ENCODE data around the gene CORO6. TPM values are rescaled to one million over a fixed set of nuclear protein-coding genes. Genes with fewer than 3 reads are reported as not detected.

Gene CORO6
- total and polyA plus RNA-seq, 2 experiments from 2014 or later, result 3.7 to 6.5 TPM

DNA sequence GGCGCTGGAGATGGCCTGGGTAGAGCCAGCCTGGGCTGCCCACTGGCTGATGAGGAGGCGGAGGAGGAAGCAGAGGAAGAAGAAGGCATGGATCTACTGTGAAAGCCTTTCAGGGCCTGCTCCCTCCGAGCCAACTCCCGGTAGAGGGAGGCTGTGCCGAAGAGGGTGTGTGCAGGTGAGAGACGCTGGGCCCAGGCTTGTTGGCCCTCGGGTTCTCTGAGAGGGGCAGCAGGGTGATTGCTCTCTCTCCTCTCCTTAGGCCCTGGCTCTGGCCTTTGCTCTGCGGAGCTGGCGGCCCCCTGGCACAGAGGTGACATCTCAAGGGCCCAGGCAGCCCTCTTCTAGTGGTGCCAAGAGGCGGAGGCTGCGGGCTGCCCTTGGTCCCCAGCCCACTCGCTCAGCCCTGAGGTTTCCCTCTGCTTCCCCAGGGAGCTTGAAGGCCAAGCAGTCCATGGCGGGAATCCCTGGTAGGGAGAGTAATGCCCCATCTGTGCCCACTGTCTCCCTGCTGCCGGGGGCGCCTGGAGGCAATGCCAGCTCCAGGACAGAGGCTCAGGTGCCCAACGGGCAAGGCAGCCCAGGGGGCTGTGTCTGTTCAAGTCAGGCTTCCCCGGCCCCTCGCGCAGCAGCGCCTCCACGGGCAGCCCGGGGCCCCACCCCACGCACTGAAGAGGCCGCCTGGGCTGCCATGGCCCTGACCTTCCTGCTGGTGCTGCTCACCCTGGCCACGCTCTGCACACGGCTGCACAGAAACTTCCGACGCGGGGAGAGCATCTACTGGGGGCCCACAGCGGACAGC lies 50.6 kb downstream of the CORO6 start:
- Histone ChIP-seq H3K4me2 (ENCODE audit: unreplicated experiment) (no peak overlapping the region), H3K79me2 (ENCODE audit: insufficient read depth) (no peaks in the 10 kb centered on the region), H4K20me1 (ENCODE audit: insufficient read depth) (no peaks in the 10 kb centered on the region), H3K27me3 (replicated peaks; ENCODE audit: insufficient read depth) (no peaks in the 10 kb centered on the region), H3F3A (ENCODE audit: insufficient read depth) (peaks cover 5% of the 10 kb centered on the region; the same call in 1 of the 2 replicates), H2AFZ (peak overlapping the region; percentile 17; the same call in 1 of the 2 replicates), H3K27ac (no peak overlapping the region), H3K4me1 (ENCODE audit: insufficient read depth) (peaks cover 8% of the 10 kb centered on the region; the same call in 1 of the 2 replicates), H3K9me2 (ENCODE audit: insufficient read depth) (no peaks in the 10 kb centered on the region), H3K9me3 (ENCODE audit: low read depth) (no peaks in the 10 kb centered on the region), H3K36me3 (ENCODE audit: low read depth) (peaks cover 5% of the 10 kb centered on the region; the same call in 1 of the 2 replicates), H3K4me3 (peak overlapping the region; percentile 33), H3K9ac (peak overlapping the region; percentile 51)
- in situ Hi-C loops (cut with MboI), result loop anchor here (25.0 kb wide), 1 partner anchor 110 kb away; no protein-coding TSS in a partner anchor
- TF ChIP-seq EZH2phosphoT487 (IDR thresholded peaks at IDR 0.05; ENCODE audit: insufficient read depth, low read depth) (no peak), EZH2 (IDR thresholded peaks at IDR 0.05; ENCODE audit: insufficient read depth, poor library complexity, severe bottlenecking) (no peak)
- peak; percentile 56 for DNase-seq
- 51 to 69% methylated on average over 24 to 29 of the region's 30 CpGs for WGBS, 2 experiments (ENCODE audit: low coverage in 1 of 2, low lambda C conversion rate in 2 of 2, missing lambda C conversion rate in 2 of 2)

DNA sequence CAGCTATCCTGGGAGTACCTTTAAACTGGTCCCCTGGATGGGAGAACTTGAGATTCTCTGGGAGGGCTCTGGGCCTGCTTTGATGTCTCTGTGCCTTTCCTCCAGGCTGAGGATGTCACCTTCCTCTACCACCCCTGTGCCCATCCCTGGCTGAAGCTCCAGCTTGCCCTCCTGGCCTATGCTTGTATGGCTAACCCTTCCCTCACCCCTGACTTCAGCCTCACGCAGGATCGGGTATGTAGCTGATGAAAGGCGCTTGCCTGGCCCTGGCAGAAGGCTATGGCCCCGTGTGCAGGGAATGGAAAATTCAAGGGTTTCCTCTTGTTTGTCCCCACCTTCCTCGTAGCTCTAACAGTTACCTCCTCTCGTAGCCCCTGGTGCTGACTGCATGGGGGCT lies 51.2 kb downstream of the CORO6 start:
- H3K27ac ChIP-seq, result no peak overlapping the region
- no peak for TF ChIP-seq EZH2phosphoT487 (IDR thresholded peaks at IDR 0.05; ENCODE audit: insufficient read depth, low read depth)
- no peak for TF ChIP-seq EZH2 (IDR thresholded peaks at IDR 0.05; ENCODE audit: insufficient read depth, poor library complexity, severe bottlenecking)
- WGBS, 2 experiments (ENCODE audit: low coverage in 1 of 2, low lambda C conversion rate in 2 of 2, missing lambda C conversion rate in 2 of 2), result 94 to 95% methylated on average over 6 of the region's 6 CpGs
- H3K9ac ChIP-seq, result no peak overlapping the region
- peaks cover 5% of the 10 kb centered on the region; the same call in 1 of the 2 replicates for H3K36me3 ChIP-seq (ENCODE audit: low read depth)
- H2AFZ ChIP-seq, result no peak overlapping the region
- H4K20me1 ChIP-seq (ENCODE audit: insufficient read depth), result no peaks in the 10 kb centered on the region
- no peaks in the 10 kb centered on the region for H3K79me2 ChIP-seq (ENCODE audit: insufficient read depth)
- in situ Hi-C loops (cut with MboI), result loop anchor here (25.0 kb wide), 1 partner anchor 109 kb away; no protein-coding TSS in a partner anchor
- no peaks in the 10 kb centered on the region for H3K9me3 ChIP-seq (ENCODE audit: low read depth)
- H3K9me2 ChIP-seq (ENCODE audit: insufficient read depth), result no peaks in the 10 kb centered on the region
- peaks cover 5% of the 10 kb centered on the region; the same call in 1 of the 2 replicates for H3F3A ChIP-seq (ENCODE audit: insufficient read depth)
- H3K4me2 ChIP-seq (ENCODE audit: unreplicated experiment), result no peak overlapping the region
- peaks cover 8% of the 10 kb centered on the region; the same call in 1 of the 2 replicates for H3K4me1 ChIP-seq (ENCODE audit: insufficient read depth)
- DNase-seq, result no peak
- H3K27me3 ChIP-seq (replicated peaks; ENCODE audit: insufficient read depth), result no peaks in the 10 kb centered on the region
- no peak overlapping the region for H3K4me3 ChIP-seq

DNA sequence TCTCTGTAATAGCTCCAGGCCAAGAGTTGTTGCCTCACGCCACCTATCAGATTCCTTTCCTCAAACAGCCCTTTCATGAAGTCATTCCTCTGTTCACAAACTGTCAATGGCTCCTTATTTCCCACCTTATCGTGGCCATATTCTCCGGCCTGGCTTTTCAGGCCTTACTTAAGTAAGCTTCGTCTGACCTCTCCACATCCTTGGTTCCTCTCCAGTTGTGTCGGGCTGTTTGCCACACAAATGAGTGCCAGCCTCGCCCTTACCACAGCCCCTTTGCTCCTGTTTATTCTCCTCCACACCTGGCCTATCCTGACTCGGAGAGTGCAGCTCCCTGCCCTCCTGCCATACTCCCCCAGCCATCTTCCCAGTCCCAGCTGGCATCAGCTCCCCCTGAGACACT lies 52.2 kb downstream of the CORO6 start:
- no peak overlapping the region for H2AFZ ChIP-seq

DNA sequence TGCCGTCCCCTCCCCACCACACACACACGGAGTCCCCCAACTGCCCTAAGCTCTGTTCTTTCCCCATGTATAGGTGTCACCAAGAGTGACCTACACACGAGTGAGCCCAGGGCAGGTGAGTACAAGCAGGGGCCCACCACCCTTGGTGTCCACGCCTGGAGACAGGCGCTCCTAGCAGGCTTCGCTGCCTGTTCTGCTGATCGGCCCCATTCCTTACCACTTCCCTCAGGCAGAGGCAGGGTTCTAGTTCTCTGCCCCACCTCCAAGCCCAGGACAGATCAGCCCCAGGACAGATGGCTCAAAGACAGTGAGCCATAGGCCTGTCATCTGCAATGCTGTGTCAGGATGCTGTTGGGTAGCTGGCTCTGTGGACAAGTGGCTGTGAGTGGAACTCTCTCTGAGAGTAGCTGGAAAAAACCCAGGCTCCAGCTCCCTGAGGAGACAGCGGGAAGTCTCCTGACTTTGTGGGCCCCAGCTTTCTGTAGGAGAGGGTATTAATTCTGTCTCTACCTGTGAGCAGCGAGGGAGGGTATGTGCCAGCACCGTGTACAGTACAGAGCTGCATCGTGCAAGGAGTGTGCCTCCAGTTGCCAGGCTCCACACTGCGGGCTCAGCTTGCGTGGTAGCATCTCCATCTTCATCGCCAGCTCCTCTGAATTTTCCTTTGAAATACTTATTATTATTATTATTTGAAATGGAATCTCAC lies 53.3 kb downstream of the CORO6 start:
- TF ChIP-seq EZH2phosphoT487 (IDR thresholded peaks at IDR 0.05; ENCODE audit: insufficient read depth, low read depth) (no peak), EZH2 (IDR thresholded peaks at IDR 0.05; ENCODE audit: insufficient read depth, poor library complexity, severe bottlenecking) (no peak)
- H3F3A ChIP-seq (ENCODE audit: insufficient read depth), result peaks cover 5% of the 10 kb centered on the region; the same call in 1 of the 2 replicates
- H3K4me1 ChIP-seq (ENCODE audit: insufficient read depth), result peaks cover 8% of the 10 kb centered on the region; the same call in 1 of the 2 replicates
- H4K20me1 ChIP-seq (ENCODE audit: insufficient read depth), result no peaks in the 10 kb centered on the region
- 42% methylated on average over 14 of the region's 14 CpGs for WGBS, 2 experiments (ENCODE audit: low coverage in 1 of 2, low lambda C conversion rate in 2 of 2, missing lambda C conversion rate in 2 of 2)
- H3K36me3 ChIP-seq (ENCODE audit: low read depth), result no peaks in the 10 kb centered on the region; the same call in 1 of the 2 replicates
- no peaks in the 10 kb centered on the region for H3K9me2 ChIP-seq (ENCODE audit: insufficient read depth)
- H3K4me3 ChIP-seq, result peak overlapping the region; percentile 91
- in situ Hi-C loops (cut with MboI), result loop anchor here (25.0 kb wide), 1 partner anchor 107 kb away; no protein-coding TSS in a partner anchor
- peak overlapping the region; percentile 67 for H3K9ac ChIP-seq
- H3K27ac ChIP-seq, result 0 out of 2 replicates have a peak overlapping the region, but pooled peaks have one; percentile 16
- no peaks in the 10 kb centered on the region for H3K9me3 ChIP-seq (ENCODE audit: low read depth)
- H3K4me2 ChIP-seq (ENCODE audit: unreplicated experiment), result peak overlapping the region; percentile 76
- peak overlapping the region; percentile 74 for H2AFZ ChIP-seq
- no peaks in the 10 kb centered on the region for H3K27me3 ChIP-seq (replicated peaks; ENCODE audit: insufficient read depth)
- DNase-seq, result peak; percentile 80
- no peaks in the 10 kb centered on the region for H3K79me2 ChIP-seq (ENCODE audit: insufficient read depth)

More for the DNA sequence above, 52.2 kb downstream of the CORO6 start:
- WGBS, 2 experiments (ENCODE audit: low coverage in 1 of 2, low lambda C conversion rate in 2 of 2, missing lambda C conversion rate in 2 of 2), result 86 to 87% methylated on average over 7 of the region's 7 CpGs
- no peak overlapping the region for H3K27ac ChIP-seq
- no peaks in the 10 kb centered on the region for H3K9me2 ChIP-seq (ENCODE audit: insufficient read depth)
- H3K27me3 ChIP-seq (replicated peaks; ENCODE audit: insufficient read depth), result no peaks in the 10 kb centered on the region
- no peaks in the 10 kb centered on the region for H3K9me3 ChIP-seq (ENCODE audit: low read depth)
- no peak overlapping the region for H3K9ac ChIP-seq
- H3K4me3 ChIP-seq, result no peak overlapping the region
- in situ Hi-C loops (cut with MboI), result loop anchor here (25.0 kb wide), 1 partner anchor 108 kb away; no protein-coding TSS in a partner anchor
- H3K36me3 ChIP-seq (ENCODE audit: low read depth), result no peaks in the 10 kb centered on the region; the same call in 1 of the 2 replicates
- peaks cover 5% of the 10 kb centered on the region; the same call in 1 of the 2 replicates for H3F3A ChIP-seq (ENCODE audit: insufficient read depth)
- H4K20me1 ChIP-seq (ENCODE audit: insufficient read depth), result no peaks in the 10 kb centered on the region
- no peak for DNase-seq
- no peak for TF ChIP-seq EZH2phosphoT487 (IDR thresholded peaks at IDR 0.05; ENCODE audit: insufficient read depth, low read depth)
- no peak for TF ChIP-seq EZH2 (IDR thresholded peaks at IDR 0.05; ENCODE audit: insufficient read depth, poor library complexity, severe bottlenecking)
- no peak overlapping the region for H3K4me2 ChIP-seq (ENCODE audit: unreplicated experiment)
- no peaks in the 10 kb centered on the region for H3K79me2 ChIP-seq (ENCODE audit: insufficient read depth)
- peaks cover 8% of the 10 kb centered on the region; the same call in 1 of the 2 replicates for H3K4me1 ChIP-seq (ENCODE audit: insufficient read depth)

Data from GM23248 (cell line).